DND-41 (cell line): ENCODE data around the gene BICDL1.
A peak's percentile ranks its signal among the peaks of the same experiment; 100 is the strongest.

ENCODE experiments used
- ATAC-seq: fragments of 200-7000 bp; cut with Tn5 transposase; 3 replicates; pipeline ENCODE4 v1.9.1; 2021; ENCODE audit warnings: low read depth; ENCODE audit not compliant: insufficient read depth
- DNase-seq: peaks from one replicate; pipeline ENCODE4 v3.0.0-alpha.2; 2020
- H2AFZ ChIP-seq: 2 replicates; pipeline ENCODE4 v1.6.0; 2012; ENCODE audit warnings: low read depth, low read length
- H3K27ac ChIP-seq: 2 replicates; pipeline ENCODE4 v1.5.1; 2012; ENCODE audit warnings: low read length, inconsistent platforms
- H3K27me3 ChIP-seq: fragments of 200-600 bp; sonication (generic); 2 replicates; pipeline ENCODE4 v1.6.0; 2012; ENCODE audit warnings: low read length, mild to moderate bottlenecking, inconsistent platforms; ENCODE audit not compliant: insufficient read depth, poor library complexity
- H3K36me3 ChIP-seq: 2 replicates; pipeline ENCODE4 v1.5.1; 2012; ENCODE audit warnings: low read length, inconsistent platforms; ENCODE audit not compliant: insufficient read depth
- H3K4me1 ChIP-seq: 2 replicates; pipeline ENCODE4 v1.5.1; 2012; ENCODE audit warnings: mild to moderate bottlenecking, low read length; ENCODE audit not compliant: insufficient read depth
- H3K4me2 ChIP-seq: 2 replicates; pipeline ENCODE4 v1.6.0; 2012; ENCODE audit warnings: mild to moderate bottlenecking, moderate library complexity, low read length, inconsistent platforms; ENCODE audit not compliant: insufficient read depth
- H3K4me3 ChIP-seq, 2 experiments: fragments of 200-600 bp in 1 of 2; shearing (Covaris generic) in 1 of 2; 2 replicates each; pipeline ENCODE4 v1.5.1; 2012 to 2016; ENCODE audit warnings: inconsistent platforms in 2 of 2, low read length in 2 of 2, mild to moderate bottlenecking in 2 of 2, low read depth in 1 of 2, moderate library complexity in 1 of 2
- H3K79me2 ChIP-seq: 2 replicates; pipeline ENCODE4 v1.6.0; 2012; ENCODE audit warnings: low read length, inconsistent platforms; ENCODE audit not compliant: insufficient read depth
- H3K9ac ChIP-seq: 2 replicates; pipeline ENCODE4 v1.6.0; 2012; ENCODE audit warnings: low read depth, mild to moderate bottlenecking, inconsistent platforms, low read length, moderate library complexity
- H3K9me3 ChIP-seq: 2 replicates; pipeline ENCODE4 v1.5.1; 2012; ENCODE audit warnings: low read length, moderate library complexity, mild to moderate bottlenecking, inconsistent platforms; ENCODE audit not compliant: insufficient read depth, severe bottlenecking
- H4K20me1 ChIP-seq: 2 replicates; pipeline ENCODE4 v1.6.0; 2012; ENCODE audit warnings: low read length; ENCODE audit not compliant: insufficient read depth
- EZH2 ChIP-seq: IDR thresholded peaks from 3 replicates; pipeline ENCODE4 v1.6.1; 2012; ENCODE audit warnings: borderline replicate concordance, low read depth, mild to moderate bottlenecking, moderate library complexity, low read length, inconsistent platforms; ENCODE audit not compliant: severe bottlenecking
- TF ChIP-seq, protein P1 (sequence below): IDR thresholded peaks from 2 replicates; pipeline ENCODE4 v1.5.1; 2012; ENCODE audit warnings: borderline replicate concordance, low read length, moderate library complexity, mild to moderate bottlenecking; ENCODE audit not compliant: poor library complexity, severe bottlenecking; ENCODE audit errors: extremely low read depth

Gene BICDL1

DNA sequence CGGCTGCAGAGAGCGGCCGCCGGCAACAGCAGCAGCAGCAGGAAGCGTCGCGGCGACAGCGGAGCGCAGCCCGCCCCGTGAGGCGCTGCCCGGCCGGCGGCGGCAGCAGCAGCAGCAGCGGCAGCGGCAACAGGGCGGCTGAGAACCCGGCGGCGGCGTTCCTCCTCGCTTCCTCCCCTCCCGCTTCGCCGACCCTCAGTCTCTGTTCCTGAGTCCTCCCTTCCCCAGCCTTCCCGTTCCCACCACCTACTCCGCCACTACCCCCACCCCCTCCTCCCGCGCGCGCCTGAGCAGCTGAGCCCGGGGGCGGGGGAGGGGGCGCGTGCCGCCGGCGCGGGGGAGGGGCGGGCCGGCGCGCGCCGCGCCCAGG, 310 bp downstream of the BICDL1 start:
- DNase-seq (no peak), ATAC-seq (no peak; the same call in 1 of the 3 replicates)
- Histone ChIP-seq H3K9me3 (no peaks in the 10 kb centered on the region), H3K36me3 (no peaks in the 10 kb centered on the region), H3K4me1 (peaks cover 18% of the 10 kb centered on the region), H4K20me1 (peaks cover 6% of the 10 kb centered on the region; the same call in 1 of the 2 replicates), H3K27ac (peak overlapping the region; percentile 32; the same call in 1 of the 2 replicates), H2AFZ (peak overlapping the region; percentile 62), H3K9ac (peak overlapping the region; percentile 60), H3K4me3 (peak overlapping the region; percentile 32 to 56; a peak in 3 of 4 replicates), H3K79me2 (no peaks in the 10 kb centered on the region), H3K27me3 (peaks cover 26% of the 10 kb centered on the region), H3K4me2 (peak overlapping the region; percentile 82)
- no peak for TF ChIP-seq EZH2
- TF ChIP-seq, protein P1, sequence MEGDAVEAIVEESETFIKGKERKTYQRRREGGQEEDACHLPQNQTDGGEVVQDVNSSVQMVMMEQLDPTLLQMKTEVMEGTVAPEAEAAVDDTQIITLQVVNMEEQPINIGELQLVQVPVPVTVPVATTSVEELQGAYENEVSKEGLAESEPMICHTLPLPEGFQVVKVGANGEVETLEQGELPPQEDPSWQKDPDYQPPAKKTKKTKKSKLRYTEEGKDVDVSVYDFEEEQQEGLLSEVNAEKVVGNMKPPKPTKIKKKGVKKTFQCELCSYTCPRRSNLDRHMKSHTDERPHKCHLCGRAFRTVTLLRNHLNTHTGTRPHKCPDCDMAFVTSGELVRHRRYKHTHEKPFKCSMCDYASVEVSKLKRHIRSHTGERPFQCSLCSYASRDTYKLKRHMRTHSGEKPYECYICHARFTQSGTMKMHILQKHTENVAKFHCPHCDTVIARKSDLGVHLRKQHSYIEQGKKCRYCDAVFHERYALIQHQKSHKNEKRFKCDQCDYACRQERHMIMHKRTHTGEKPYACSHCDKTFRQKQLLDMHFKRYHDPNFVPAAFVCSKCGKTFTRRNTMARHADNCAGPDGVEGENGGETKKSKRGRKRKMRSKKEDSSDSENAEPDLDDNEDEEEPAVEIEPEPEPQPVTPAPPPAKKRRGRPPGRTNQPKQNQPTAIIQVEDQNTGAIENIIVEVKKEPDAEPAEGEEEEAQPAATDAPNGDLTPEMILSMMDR = no peak

DNA sequence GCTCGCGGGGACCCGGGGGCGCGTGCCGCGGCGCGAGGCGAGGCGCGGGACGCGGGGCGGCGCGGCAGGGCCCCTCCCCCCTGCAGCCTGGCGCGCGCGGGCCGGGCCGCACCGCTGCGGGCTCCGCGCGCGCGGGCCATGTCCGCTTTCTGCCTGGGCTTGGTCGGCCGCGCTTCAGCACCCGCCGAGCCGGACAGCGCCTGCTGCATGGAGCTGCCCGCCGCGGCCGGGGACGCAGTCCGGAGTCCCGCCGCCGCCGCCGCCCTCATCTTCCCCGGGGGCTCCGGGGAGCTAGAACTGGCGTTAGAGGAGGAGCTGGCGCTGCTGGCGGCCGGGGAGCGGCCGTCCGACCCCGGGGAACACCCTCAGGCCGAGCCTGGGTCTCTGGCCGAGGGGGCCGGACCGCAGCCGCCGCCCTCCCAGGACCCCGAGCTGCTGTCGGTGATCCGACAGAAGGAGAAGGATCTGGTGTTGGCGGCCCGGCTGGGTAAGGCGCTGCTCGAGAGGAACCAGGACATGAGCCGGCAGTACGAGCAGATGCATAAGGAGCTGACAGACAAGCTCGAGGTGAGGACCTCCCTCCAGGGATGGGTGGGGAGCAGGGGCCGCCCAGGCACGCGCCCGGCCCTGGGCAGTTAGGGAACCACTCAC, 820 bp downstream of the BICDL1 start:
- peak; percentile 48 for ATAC-seq

DNA sequence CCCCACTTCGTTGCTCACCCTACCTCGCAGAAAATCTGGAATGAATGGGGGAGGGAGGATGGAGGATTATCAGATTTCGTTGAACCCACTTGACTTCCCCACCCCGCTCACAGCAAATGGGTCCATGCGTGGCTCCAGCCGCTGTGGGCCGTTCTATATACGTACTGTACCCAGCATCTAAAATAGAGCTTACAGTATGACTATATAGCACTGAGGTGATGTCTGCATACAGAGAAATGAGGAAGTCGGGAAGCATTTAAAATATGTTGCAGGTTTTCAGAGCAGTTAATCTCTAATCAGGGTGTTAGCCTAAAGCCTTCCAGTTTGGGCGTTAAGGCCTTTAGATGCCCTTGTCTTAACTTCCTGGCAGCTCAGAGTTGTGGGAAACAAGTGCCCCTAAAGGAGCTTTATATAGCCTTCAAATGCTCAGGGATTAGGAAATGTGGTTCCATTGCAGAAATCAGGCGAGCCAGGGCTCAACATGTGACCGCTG, 1.4 kb downstream of the BICDL1 start:
- peak overlapping the region; percentile 29 to 56; a peak in 3 of 4 replicates for H3K4me3 ChIP-seq

More for the DNA sequence above, 820 bp downstream of the BICDL1 start:
- peak overlapping the region; percentile 60 for H3K9ac ChIP-seq
- DNase-seq = peak; percentile 67
- H3K4me2 ChIP-seq = peak overlapping the region; percentile 82
- H3K9me3 ChIP-seq = no peaks in the 10 kb centered on the region
- H3K36me3 ChIP-seq = no peaks in the 10 kb centered on the region
- H4K20me1 ChIP-seq = peaks cover 6% of the 10 kb centered on the region; the same call in 1 of the 2 replicates
- peaks cover 26% of the 10 kb centered on the region for H3K27me3 ChIP-seq
- TF ChIP-seq, protein P1 = no peak
- no peak for TF ChIP-seq EZH2
- peak overlapping the region; percentile 53; the same call in 1 of the 2 replicates for H2AFZ ChIP-seq
- no peak overlapping the region for H3K27ac ChIP-seq
- H3K4me3 ChIP-seq = peak overlapping the region; percentile 29 to 56; a peak in 3 of 4 replicates
- H3K4me1 ChIP-seq = peaks cover 18% of the 10 kb centered on the region
- H3K79me2 ChIP-seq = no peaks in the 10 kb centered on the region

More for the DNA sequence above, 1.4 kb downstream of the BICDL1 start:
- Histone ChIP-seq H3K79me2 (no peaks in the 10 kb centered on the region), H3K9ac (peak overlapping the region; percentile 47), H4K20me1 (peaks cover 6% of the 10 kb centered on the region; the same call in 1 of the 2 replicates), H3K4me1 (peaks cover 18% of the 10 kb centered on the region), H2AFZ (no peak overlapping the region), H3K27ac (no peak overlapping the region), H3K36me3 (no peaks in the 10 kb centered on the region), H3K27me3 (peaks cover 26% of the 10 kb centered on the region), H3K4me2 (peak overlapping the region; percentile 82), H3K9me3 (no peaks in the 10 kb centered on the region)
- no peak for ATAC-seq
- no peak for TF ChIP-seq EZH2
- TF ChIP-seq, protein P1 = no peak
- DNase-seq = no peak
